Measurements from ENCODE around the gene FZD10.

The FZD10 gene

DNA sequence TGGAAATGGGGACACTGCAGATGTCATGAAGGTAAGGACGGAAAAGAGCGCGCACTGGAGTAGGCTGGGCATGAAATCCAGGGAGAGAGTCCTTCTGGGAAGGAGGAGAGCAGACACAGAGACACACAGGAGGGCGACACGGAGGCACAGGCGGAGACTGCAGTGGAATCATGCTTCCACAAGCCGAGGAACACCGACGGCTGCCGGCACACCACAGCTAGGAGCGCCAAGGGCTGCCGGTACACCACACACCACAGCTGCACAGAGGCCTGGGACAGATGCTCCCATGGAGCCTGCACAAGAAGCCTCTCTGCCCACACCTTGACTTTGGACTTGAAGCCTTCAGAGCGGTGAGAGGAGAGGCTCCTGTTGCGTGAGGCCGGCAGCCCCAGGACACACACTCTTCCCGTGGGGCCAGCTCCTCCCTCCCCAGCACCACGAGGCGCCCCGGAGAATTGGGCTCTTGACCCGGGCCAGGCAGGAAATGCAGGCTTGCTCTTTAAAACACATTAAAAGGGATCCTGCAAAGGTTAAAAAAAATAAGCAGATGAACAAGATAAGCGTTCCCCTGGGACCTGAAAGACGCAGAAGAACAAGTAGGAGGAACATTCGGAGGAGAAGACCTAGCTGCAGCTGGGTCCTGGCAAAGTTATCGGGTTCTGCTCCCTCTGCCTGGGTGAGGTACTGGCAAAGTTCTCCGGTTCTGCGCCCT is 28.3 kb upstream of the FZD10 start:
- H3K27me3 ChIP-seq (ENCODE audit: control insufficient read depth in 1 of 2, insufficient read depth in 2 of 2, low read length in 2 of 2): no peaks in the 10 kb centered on the region
- no peak overlapping the region for H3K9ac ChIP-seq (ENCODE audit: low read length)
- H3K9me3 ChIP-seq (ENCODE audit: low read length): no peaks in the 10 kb centered on the region
- H3K27ac ChIP-seq (ENCODE audit: low read depth, low read length): no peak overlapping the region
- no peak overlapping the region for H3K4me3 ChIP-seq (ENCODE audit: low read depth in 1 of 2, low read length in 2 of 2)
- no peaks in the 10 kb centered on the region for H3K4me1 ChIP-seq (ENCODE audit: insufficient read depth, low read length)
- H3K36me3 ChIP-seq (ENCODE audit: insufficient read depth, low read length): no peaks in the 10 kb centered on the region

DNA sequence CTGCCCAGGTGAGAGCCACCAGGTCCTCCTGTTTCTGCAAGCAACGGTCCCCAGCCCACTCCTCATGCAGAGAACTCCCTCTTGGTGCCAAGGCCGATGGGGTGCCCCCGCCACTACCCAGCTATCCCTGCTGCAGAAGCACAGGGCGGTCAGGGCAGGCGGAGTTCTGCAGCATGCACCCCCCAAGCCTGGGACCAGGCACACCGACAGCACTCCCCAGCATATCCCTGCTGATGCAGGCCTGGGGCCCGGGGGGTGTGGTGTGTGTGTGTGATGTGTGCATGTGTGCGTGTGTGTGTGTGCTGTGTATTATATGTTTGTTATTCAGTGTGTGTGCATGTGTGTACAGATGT is 27.7 kb upstream of the FZD10 start:
- Histone ChIP-seq H3K27me3 (ENCODE audit: control insufficient read depth in 1 of 2, insufficient read depth in 2 of 2, low read length in 2 of 2) (no peaks in the 10 kb centered on the region), H3K9me3 (ENCODE audit: low read length) (no peaks in the 10 kb centered on the region), H3K4me3 (ENCODE audit: low read depth in 1 of 2, low read length in 2 of 2) (no peak overlapping the region), H3K9ac (ENCODE audit: low read length) (no peak overlapping the region), H3K27ac (ENCODE audit: low read depth, low read length) (no peak overlapping the region), H3K4me1 (ENCODE audit: insufficient read depth, low read length) (no peaks in the 10 kb centered on the region), H3K36me3 (ENCODE audit: insufficient read depth, low read length) (no peaks in the 10 kb centered on the region)

DNA sequence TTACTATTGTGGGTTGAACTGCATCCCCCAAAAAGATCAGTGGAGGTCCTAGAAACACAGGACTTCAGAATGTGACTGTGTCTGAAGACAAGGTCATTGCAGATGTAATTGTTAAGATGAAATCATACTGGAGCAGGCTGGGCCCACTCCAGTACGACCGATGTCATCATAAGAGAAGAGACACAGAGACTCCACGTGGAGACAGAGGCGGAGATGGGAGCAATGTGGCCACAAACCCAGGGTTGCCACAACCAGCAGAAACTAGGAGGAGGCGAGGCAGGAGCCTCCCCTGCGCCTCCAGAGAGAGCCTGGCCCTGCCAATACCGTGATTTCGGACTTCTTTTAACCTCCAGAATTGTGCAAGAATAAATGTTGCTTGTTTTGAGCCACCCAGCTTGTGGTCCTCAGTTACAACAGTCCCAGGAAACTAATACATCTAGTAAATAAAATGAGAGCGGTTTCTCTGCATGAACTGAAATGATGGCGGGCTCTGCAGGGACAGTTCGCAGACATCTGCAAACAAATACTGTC is 25.7 kb upstream of the FZD10 start:
- H3K9me3 ChIP-seq (ENCODE audit: low read length): no peaks in the 10 kb centered on the region
- H3K27ac ChIP-seq (ENCODE audit: low read depth, low read length): no peak overlapping the region
- H3K27me3 ChIP-seq (ENCODE audit: control insufficient read depth in 1 of 2, insufficient read depth in 2 of 2, low read length in 2 of 2): no peaks in the 10 kb centered on the region
- no peaks in the 10 kb centered on the region for H3K4me1 ChIP-seq (ENCODE audit: insufficient read depth, low read length)
- H3K4me3 ChIP-seq (ENCODE audit: low read depth in 1 of 2, low read length in 2 of 2): no peak overlapping the region
- no peak overlapping the region for H3K9ac ChIP-seq (ENCODE audit: low read length)
- H3K36me3 ChIP-seq (ENCODE audit: insufficient read depth, low read length): no peaks in the 10 kb centered on the region

DNA sequence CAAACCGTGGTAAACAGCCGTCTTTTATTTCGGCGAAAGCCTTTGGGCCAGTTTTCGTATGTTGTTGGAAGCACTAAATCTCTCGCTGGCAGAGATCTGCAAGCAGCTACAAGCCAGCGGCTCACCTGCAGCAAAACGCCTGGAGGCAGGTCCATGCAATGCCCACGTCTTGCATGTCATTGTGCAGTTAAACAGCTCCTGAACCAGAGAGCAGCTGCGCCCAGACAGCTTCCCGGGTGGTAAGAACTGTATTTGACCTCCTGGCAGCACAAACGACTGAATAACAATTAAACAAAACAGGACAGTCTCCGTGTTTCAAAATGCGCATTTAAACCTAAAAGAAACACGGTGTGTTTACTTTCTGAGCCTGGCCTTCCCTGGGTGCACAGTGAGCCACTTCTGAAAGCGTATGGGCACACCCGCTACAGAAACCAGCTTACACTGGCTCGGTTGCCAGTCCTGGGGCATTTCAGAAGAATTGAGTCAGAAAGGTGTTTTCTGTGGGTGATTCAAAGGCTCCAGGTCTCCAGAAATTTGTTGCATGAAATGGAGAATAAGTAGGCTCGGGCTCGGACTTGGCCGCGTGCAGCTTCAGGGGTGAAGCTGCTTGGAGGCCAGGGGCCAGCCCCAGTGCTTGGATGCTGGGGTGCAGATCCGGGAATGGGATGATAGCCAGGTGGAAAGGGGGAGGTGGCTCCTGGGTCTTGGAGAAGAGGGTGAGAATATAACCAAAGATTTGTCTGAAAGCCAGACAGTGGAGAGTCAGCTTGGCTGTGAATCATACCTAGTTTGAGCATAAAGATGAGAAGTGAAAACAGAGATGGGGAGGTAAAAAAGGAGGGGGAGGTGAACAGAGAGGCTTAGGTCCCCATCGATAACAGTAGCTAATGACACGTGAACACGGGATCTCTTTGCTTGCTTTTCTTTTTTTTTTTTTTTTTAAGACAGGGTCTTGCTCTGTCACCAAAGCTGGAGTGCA is 24.9 kb upstream of the FZD10 start:
- Histone ChIP-seq H3K4me3 (ENCODE audit: low read depth in 1 of 2, low read length in 2 of 2) (no peak overlapping the region), H3K4me1 (ENCODE audit: insufficient read depth, low read length) (no peaks in the 10 kb centered on the region), H3K9ac (ENCODE audit: low read length) (no peak overlapping the region), H3K9me3 (ENCODE audit: low read length) (no peaks in the 10 kb centered on the region), H3K27me3 (ENCODE audit: control insufficient read depth in 1 of 2, insufficient read depth in 2 of 2, low read length in 2 of 2) (no peaks in the 10 kb centered on the region), H3K27ac (ENCODE audit: low read depth, low read length) (no peak overlapping the region), H3K36me3 (ENCODE audit: insufficient read depth, low read length) (no peaks in the 10 kb centered on the region)

DNA sequence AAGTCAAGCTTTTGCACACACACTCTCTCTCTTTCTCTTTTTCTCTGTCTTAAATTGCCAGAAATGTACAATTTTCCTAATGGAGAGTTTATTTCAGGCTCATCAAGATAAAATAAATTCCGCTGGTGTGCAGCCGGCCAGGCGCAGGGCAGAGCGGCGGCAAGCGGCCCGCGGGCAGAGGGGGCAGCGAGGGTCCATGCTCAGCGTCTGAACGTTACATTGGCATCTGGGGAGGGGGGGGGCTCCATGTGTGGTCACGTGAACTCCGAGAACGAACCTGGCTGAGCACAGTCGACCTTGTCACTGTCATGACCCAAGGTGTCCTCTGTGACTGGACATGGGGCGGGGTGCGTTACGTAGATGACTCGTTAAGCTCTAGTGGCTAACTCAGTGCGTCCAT is 23.8 kb upstream of the FZD10 start:
- Histone ChIP-seq H3K4me1 (ENCODE audit: insufficient read depth, low read length) (no peaks in the 10 kb centered on the region), H3K4me3 (ENCODE audit: low read depth in 1 of 2, low read length in 2 of 2) (no peak overlapping the region), H3K9me3 (ENCODE audit: low read length) (no peaks in the 10 kb centered on the region), H3K27me3 (ENCODE audit: control insufficient read depth in 1 of 2, insufficient read depth in 2 of 2, low read length in 2 of 2) (no peaks in the 10 kb centered on the region), H3K27ac (ENCODE audit: low read depth, low read length) (no peak overlapping the region), H3K9ac (ENCODE audit: low read length) (no peak overlapping the region), H3K36me3 (ENCODE audit: insufficient read depth, low read length) (no peaks in the 10 kb centered on the region)

DNA sequence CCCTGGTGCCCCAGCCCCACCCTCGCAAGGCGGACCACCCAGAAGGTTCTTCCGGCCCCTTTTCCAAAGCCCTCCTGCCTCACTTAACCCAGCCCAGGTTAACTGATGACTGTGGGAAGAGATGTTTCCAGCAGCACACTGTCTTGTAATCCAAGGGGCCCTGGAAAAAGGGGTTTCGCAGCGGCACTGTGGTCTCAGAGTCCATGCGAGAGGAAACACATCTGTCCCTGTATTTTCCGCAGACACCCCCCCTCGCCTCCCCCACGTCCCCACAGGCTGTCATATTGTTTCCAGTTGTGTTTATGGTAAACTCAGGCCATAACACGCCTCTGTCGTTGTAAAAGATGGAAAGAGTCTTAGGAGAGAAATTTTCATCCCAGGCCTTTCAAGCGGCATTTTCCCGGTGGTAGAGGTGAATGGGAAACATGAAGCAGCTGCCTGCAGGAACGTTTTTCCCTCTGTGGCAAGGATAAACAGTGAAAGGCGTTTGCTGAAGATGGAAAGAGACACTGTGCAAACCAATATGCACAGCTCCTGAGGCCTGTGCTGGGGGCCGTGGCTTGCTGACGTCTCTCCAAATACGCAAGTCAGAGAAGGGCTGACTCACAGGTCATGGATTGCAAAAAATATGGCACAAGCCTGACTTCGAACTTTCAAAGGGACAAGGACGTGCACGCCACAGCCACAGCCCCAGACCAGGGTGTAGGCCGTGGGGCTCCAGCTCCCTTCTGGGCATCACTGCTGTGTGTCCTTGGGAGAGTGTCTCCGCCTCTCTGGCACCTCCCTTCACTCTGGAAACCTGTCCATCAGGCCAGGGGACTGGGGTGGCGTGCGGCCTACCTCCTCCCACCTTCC is 22.5 kb upstream of the FZD10 start:
- H3K27me3 ChIP-seq (ENCODE audit: control insufficient read depth in 1 of 2, insufficient read depth in 2 of 2, low read length in 2 of 2): no peaks in the 10 kb centered on the region
- no peaks in the 10 kb centered on the region for H3K4me1 ChIP-seq (ENCODE audit: insufficient read depth, low read length)
- H3K36me3 ChIP-seq (ENCODE audit: insufficient read depth, low read length): no peaks in the 10 kb centered on the region
- H3K27ac ChIP-seq (ENCODE audit: low read depth, low read length): no peak overlapping the region
- H3K4me3 ChIP-seq (ENCODE audit: low read depth in 1 of 2, low read length in 2 of 2): no peak overlapping the region
- H3K9me3 ChIP-seq (ENCODE audit: low read length): no peaks in the 10 kb centered on the region
- no peak overlapping the region for H3K9ac ChIP-seq (ENCODE audit: low read length)

DNA sequence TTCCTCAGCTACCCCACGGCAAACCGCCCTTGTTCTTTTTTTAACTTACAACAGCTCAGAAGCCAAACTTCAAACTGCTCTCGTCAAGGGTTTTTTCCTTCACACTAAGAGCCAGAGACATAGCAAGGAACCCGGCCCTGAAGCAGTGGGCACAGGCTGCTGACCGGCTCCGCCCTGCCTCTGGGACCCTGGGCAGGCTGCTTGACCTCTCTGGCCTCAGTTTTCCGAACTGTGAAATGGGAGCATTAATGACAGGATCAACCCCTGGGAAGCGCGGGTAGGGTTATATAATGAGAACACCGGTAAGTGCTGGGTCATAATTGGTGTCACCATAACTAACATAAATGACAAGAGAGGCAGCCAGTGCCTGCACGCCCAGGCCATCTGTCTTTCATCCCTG is 21.2 kb upstream of the FZD10 start:
- H3K27ac ChIP-seq (ENCODE audit: low read depth, low read length): no peak overlapping the region
- H3K27me3 ChIP-seq (ENCODE audit: control insufficient read depth in 1 of 2, insufficient read depth in 2 of 2, low read length in 2 of 2): no peaks in the 10 kb centered on the region
- no peak overlapping the region for H3K9ac ChIP-seq (ENCODE audit: low read length)
- H3K9me3 ChIP-seq (ENCODE audit: low read length): no peaks in the 10 kb centered on the region
- no peaks in the 10 kb centered on the region for H3K36me3 ChIP-seq (ENCODE audit: insufficient read depth, low read length)
- H3K4me3 ChIP-seq (ENCODE audit: low read depth in 1 of 2, low read length in 2 of 2): no peak overlapping the region
- no peaks in the 10 kb centered on the region for H3K4me1 ChIP-seq (ENCODE audit: insufficient read depth, low read length)

DNA sequence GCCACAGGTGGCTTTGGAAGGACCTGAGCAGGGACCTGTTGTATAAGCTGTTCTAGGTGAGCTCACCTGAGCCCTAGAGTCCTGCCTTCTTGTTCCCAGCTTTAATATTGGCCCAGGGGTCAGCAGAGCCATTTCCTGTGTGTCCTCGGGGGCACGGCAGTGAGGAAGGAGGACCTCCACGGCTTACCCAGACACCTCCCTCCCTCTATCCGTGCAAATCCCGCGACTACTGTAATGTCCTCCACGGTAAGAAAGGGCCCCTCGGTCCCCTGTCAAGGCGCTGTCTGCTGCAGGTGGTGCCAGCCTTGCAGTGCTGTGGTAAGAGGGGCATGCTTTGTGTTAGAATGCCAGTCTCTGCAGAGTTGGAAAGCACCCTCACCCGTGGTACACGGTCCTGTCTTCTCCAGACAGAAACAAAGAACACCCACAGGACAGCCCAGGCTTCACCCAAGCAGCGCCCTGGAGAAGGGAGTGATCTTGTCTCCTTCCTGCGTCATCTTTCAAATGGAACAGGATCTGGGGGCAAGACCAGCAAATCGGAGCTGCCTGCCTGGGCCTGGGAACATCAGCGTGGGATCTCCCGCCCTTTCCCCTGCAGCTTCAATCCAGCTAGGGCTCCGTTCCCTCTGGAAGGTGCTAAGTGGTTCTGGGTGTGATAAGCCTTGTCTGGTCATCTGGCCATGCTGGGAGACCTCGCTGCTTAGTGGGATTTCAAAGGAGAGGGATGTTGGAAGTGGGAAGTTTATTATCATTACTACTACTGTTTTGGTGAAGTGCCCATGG is 20.2 kb upstream of the FZD10 start:
- no peaks in the 10 kb centered on the region for H3K9me3 ChIP-seq (ENCODE audit: low read length)
- H3K27ac ChIP-seq (ENCODE audit: low read depth, low read length): no peak overlapping the region
- no peak overlapping the region for H3K4me3 ChIP-seq (ENCODE audit: low read depth in 1 of 2, low read length in 2 of 2)
- no peak overlapping the region for H3K9ac ChIP-seq (ENCODE audit: low read length)
- H3K4me1 ChIP-seq (ENCODE audit: insufficient read depth, low read length): no peaks in the 10 kb centered on the region
- H3K27me3 ChIP-seq (ENCODE audit: control insufficient read depth in 1 of 2, insufficient read depth in 2 of 2, low read length in 2 of 2): no peaks in the 10 kb centered on the region
- no peaks in the 10 kb centered on the region for H3K36me3 ChIP-seq (ENCODE audit: insufficient read depth, low read length)

DNA sequence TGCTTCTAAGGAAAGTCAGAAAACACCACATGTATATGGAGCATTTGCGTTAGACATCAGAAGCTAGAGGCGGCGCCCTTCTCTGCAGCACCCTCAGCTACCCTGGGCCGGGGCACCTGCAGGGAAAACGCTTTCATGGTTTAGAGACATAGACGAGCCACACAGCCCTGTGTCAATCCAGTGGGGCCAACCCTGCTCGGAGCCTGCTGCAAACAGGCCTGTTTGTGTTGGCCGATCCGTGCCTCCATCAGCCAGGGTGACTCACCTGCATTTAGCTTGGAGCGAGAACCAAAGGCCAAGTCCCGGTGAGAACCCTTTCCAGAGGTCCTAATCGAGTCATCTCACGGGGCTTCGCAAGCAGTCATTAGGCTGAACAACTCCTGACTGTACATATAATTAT is 19.5 kb upstream of the FZD10 start:
- no peak overlapping the region for H3K9ac ChIP-seq (ENCODE audit: low read length)
- no peak overlapping the region for H3K27ac ChIP-seq (ENCODE audit: low read depth, low read length)
- H3K4me3 ChIP-seq (ENCODE audit: low read depth in 1 of 2, low read length in 2 of 2): no peak overlapping the region
- no peaks in the 10 kb centered on the region for H3K27me3 ChIP-seq (ENCODE audit: control insufficient read depth in 1 of 2, insufficient read depth in 2 of 2, low read length in 2 of 2)
- H3K4me1 ChIP-seq (ENCODE audit: insufficient read depth, low read length): no peaks in the 10 kb centered on the region
- no peaks in the 10 kb centered on the region for H3K36me3 ChIP-seq (ENCODE audit: insufficient read depth, low read length)
- no peaks in the 10 kb centered on the region for H3K9me3 ChIP-seq (ENCODE audit: low read length)

DNA sequence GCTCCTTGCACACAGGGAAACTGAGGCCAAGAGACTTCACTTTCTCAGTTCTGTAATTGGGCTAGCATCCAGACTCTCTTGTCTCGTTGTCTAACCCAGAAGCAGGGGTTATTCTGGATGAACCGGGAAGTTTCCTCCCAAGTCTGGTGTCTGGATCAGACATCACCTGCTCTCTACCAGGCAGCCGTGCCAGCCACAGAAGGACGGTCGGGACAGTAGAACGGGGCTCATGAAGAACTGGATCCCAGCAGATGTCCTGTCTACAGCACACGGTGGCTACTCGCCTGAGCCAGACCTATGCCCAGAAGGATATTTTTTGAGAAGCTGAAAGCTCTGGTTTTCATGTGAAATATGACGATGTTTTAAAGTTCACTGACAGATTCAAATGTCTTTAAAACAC is 19.1 kb upstream of the FZD10 start:
- Histone ChIP-seq H3K4me1 (ENCODE audit: insufficient read depth, low read length) (no peaks in the 10 kb centered on the region), H3K27ac (ENCODE audit: low read depth, low read length) (no peak overlapping the region), H3K36me3 (ENCODE audit: insufficient read depth, low read length) (no peaks in the 10 kb centered on the region), H3K27me3 (ENCODE audit: control insufficient read depth in 1 of 2, insufficient read depth in 2 of 2, low read length in 2 of 2) (no peaks in the 10 kb centered on the region), H3K9ac (ENCODE audit: low read length) (no peak overlapping the region), H3K4me3 (ENCODE audit: low read depth in 1 of 2, low read length in 2 of 2) (no peak overlapping the region), H3K9me3 (ENCODE audit: low read length) (no peaks in the 10 kb centered on the region)
